Transverse colon (tissue), 4 donors: Measurements from ENCODE around the gene TLE3. TPM values are rescaled to one million over a fixed set of nuclear protein-coding genes. Genes with fewer than 3 reads are reported as not detected.

ENCODE experiments used
- DNase-seq: peaks from one replicate; pipeline ENCODE4 v3.0.0-alpha.2; 2019
- H3K27ac ChIP-seq, 4 donors: fragments of 200-600 bp; sonication (generic); 2 replicates each; pipeline ENCODE4 v1.5.1; 2016 to 2018; ENCODE audit warnings: inconsistent platforms in 4 of 4
- H3K27me3 ChIP-seq: fragments of 200-600 bp; sonication (generic); 2 replicates; pipeline ENCODE4 v1.5.1; 2017; ENCODE audit warnings: inconsistent platforms
- H3K36me3 ChIP-seq, 4 donors: fragments of 200-600 bp; sonication (generic); 2 replicates each; pipeline ENCODE4 v1.5.1; 2017 to 2019; ENCODE audit warnings: inconsistent platforms in 4 of 4
- H3K4me1 ChIP-seq, 4 donors: fragments of 200-600 bp; sonication (generic); 2 replicates each; pipeline ENCODE4 v1.5.1; 2017 to 2020; ENCODE audit warnings: inconsistent platforms in 4 of 4
- H3K4me3 ChIP-seq, 4 donors: fragments of 200-600 bp; sonication (generic); 1 replicate in 1 of 4; 2 replicates in 3 of 4; pipeline versions ENCODE4 v1.5.1 to v1.6.1; 2017 to 2019; ENCODE audit warnings: inconsistent platforms in 4 of 4
- H3K9me3 ChIP-seq, 2 donors: fragments of 200-600 bp; sonication (generic); 2 replicates each; pipeline ENCODE4 v1.5.1; 2017 to 2019; ENCODE audit warnings: inconsistent platforms in 2 of 2
- EP300 ChIP-seq: sonication (generic); formaldehyde crosslinking; IDR thresholded peaks from one replicate; pipeline ENCODE4 v1.6.1; 2017; ENCODE audit warnings: antibody characterized with exemption, low read depth
- POLR2A ChIP-seq: fragments of 450-650 bp; IDR thresholded peaks from one replicate; pipeline ENCODE4 v1.6.1; 2016; ENCODE audit warnings: antibody characterized with exemption, mild to moderate bottlenecking, moderate library complexity
- POLR2AphosphoS5 ChIP-seq, 3 donors: sonication (generic); formaldehyde crosslinking; IDR thresholded peaks; one replicate each; pipeline ENCODE4 v1.6.1; 2016; ENCODE audit warnings: antibody characterized with exemption in 3 of 3
- WGBS, 2 donors: methylation state at CpG; one replicate each; pipeline ENCODE4 v1.1.5; 2018; ENCODE audit warnings: low coverage in 1 of 2; 5-methylcytosine and 5-hydroxymethylcytosine counted together
- in situ Hi-C, 4 donors: fragments of 200-750 bp; cut with MboI; loops; one replicate each; pipeline versions ENCODE4 v1.15.0 to v1.15.1; 2017; ENCODE audit warnings: low sequenced_read_pairs in 3 of 4, low pct_ligation_motif_present in 1 of 4, low pct_unique_long_range_greater_than_20kb in 1 of 4
- intact Hi-C: fragments of 100-400 bp; cut with DNase I; formaldehyde crosslinking; loops from one replicate; pipeline ENCODE4 v1.15.1; 2023; ENCODE audit warnings: low total_unique reads
- total RNA-seq, 4 donors: library from RNA; depleted of rRNA; stranded (reverse); fragments of >200 nt; gene quantifications; one replicate each; pipeline ENCODE4 v1.1.0, GENCODE V29; 2016
- TF ChIP-seq, protein P1 (sequence below), 5 experiments: fragments of 200-600 bp in 3 of 5; fragments of 450-650 bp in 2 of 5; sonication (generic) in 3 of 5; IDR thresholded peaks; 1 replicate in 2 of 5; 2 replicates in 3 of 5; pipeline ENCODE4 v1.5.1; 2016 to 2017; ENCODE audit warnings: antibody characterized with exemption in 5 of 5, inconsistent platforms in 3 of 5, mild to moderate bottlenecking in 2 of 5, moderate library complexity in 1 of 5

Gene TLE3
- total RNA-seq, 4 donors from 2014 or later: 49.8 to 223 (median 114) TPM

DNA sequence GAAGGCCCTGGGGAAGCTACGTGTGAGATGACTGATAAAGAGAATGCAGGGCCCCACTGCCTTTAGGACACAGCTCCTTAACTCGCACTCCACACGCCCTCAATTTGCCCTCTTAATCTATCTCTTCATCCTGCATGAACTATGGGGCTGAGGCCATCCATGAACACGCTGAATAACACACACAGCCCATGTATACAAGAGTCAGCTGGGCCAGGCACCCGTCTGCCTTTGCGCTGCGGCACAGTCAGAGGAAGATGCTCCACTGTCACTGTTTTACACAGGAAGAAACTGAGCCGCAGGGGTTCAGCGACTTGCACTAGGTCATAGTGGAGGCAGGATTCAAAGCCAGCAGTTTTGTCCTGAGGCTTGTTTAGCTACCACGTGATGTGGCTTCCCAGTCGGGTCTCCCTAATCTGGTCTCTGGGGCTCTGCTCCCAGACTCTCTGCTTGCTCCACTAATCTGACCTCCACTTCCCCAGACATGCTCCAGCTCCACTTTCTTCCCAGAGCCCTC, 43.9 kb downstream of the TLE3 start:
- peaks cover 0 to 86% (median 41%) of the 10 kb centered on the region in 4 donors for H3K36me3 ChIP-seq
- no peak for DNase-seq

DNA sequence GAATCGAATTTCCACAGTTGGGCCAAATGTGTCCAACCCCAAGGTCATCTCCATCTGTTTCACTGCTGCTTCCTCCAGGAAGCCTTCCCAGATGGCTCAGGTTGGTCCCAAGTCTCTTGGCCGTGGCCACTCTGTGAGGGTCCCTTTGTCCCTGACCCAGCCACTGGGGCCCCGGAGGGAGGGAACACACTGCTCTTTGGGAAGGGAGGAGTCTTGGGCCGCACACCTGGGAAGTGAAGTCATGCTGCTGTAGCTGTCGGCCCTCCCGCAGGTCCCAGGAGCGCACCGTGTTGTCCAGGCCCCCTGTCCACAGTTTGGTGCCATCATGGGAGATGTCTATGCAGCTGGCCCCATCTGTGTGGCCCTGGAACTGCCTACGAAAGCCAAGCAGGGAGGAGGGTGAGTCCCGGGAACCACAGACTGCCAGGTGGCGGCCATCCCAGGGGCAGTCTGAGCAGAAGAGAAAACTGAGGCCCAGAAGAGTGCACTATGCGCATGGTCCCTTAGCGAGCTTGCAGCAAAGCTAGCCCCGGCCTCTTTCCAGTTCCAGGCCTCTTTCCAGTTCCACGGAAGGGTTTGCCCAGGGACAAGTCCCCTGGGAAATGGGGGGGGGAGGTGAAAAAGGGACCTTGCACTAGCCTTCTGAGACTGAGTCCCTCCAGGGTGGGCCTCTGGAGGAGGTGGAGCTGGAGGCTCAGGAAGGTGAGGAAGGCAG, 44.6 kb downstream of the TLE3 start:
- TF ChIP-seq EP300 (no peak), POLR2A (no peak), POLR2AphosphoS5 (IDR thresholded peaks at IDR 0.05) (no peak)
- TF ChIP-seq, protein P1, sequence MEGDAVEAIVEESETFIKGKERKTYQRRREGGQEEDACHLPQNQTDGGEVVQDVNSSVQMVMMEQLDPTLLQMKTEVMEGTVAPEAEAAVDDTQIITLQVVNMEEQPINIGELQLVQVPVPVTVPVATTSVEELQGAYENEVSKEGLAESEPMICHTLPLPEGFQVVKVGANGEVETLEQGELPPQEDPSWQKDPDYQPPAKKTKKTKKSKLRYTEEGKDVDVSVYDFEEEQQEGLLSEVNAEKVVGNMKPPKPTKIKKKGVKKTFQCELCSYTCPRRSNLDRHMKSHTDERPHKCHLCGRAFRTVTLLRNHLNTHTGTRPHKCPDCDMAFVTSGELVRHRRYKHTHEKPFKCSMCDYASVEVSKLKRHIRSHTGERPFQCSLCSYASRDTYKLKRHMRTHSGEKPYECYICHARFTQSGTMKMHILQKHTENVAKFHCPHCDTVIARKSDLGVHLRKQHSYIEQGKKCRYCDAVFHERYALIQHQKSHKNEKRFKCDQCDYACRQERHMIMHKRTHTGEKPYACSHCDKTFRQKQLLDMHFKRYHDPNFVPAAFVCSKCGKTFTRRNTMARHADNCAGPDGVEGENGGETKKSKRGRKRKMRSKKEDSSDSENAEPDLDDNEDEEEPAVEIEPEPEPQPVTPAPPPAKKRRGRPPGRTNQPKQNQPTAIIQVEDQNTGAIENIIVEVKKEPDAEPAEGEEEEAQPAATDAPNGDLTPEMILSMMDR (IDR thresholded peaks at IDR 0.05): no peak
- Histone ChIP-seq H3K4me3 (no peak overlapping the region), H3K4me1 (peaks cover 0 to 5% (median 0%) of the 10 kb centered on the region in 4 donors), H3K36me3 (peaks cover 0 to 80% (median 38%) of the 10 kb centered on the region in 4 donors), H3K27ac (no peak overlapping the region), H3K9me3 (no peaks in the 10 kb centered on the region), H3K27me3 (no peaks in the 10 kb centered on the region)
- intact Hi-C loops (no loop called here), in situ Hi-C loops (no loop called here)
- no peak for DNase-seq
- WGBS, 2 donors: 84 to 100% methylated on average over 2 to 15 of the region's 15 CpGs

More for the DNA sequence above, 43.9 kb downstream of the TLE3 start:
- Histone ChIP-seq H3K27me3 (no peaks in the 10 kb centered on the region), H3K9me3 (no peaks in the 10 kb centered on the region), H3K27ac (no peak overlapping the region), H3K4me1 (no peaks in the 10 kb centered on the region), H3K4me3 (no peak overlapping the region)
- intact Hi-C loops (no loop called here), in situ Hi-C loops (no loop called here)
- 88 to 92% methylated on average over 4 to 11 of the region's 11 CpGs for WGBS, 2 donors
- TF ChIP-seq, protein P1 (IDR thresholded peaks at IDR 0.05): no peak
- TF ChIP-seq EP300: no peak
- TF ChIP-seq POLR2AphosphoS5 (IDR thresholded peaks at IDR 0.05): no peak
- no peak for TF ChIP-seq POLR2A

DNA sequence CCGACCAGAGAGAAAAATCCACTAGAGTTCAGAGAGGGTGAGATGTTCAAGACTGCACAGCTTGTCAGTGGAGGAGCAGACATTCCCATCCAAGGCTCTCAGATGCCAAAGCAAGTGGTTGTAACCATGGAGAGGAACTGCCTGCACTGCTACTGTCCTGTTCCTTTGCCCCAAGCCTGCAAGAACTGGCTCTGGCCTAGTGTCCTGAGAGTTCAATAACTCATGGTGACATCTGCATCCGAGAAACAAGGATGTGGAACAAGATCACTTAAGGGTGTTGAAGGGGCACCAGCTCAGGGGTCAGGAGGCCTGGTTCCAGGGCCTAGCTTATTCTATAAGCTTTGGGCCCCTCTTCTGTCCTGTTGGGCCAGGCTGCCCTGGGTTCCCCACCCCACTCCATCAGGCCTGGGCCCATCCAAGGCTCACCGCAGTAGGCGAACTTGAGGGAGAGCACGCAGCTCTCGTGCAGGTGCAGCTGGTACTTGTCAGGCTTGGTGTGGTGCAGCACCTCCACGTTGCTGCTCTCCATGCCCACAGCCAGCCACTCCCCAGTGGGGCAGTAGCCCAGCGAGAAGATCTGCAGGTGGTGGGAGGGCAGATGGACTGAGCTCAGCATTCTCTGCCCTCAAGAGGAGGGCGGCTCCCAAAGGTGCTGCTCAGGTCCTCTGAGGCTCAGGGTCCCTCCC, 45.6 kb downstream of the TLE3 start:
- DNase-seq: no peak
- H3K4me1 ChIP-seq: peaks cover 0 to 10% (median 2%) of the 10 kb centered on the region in 4 donors
- peaks cover 0 to 69% (median 33%) of the 10 kb centered on the region in 4 donors for H3K36me3 ChIP-seq
- in situ Hi-C loops: no loop called here
- no peak overlapping the region for H3K4me3 ChIP-seq
- no peak for TF ChIP-seq POLR2A
- TF ChIP-seq, protein P1 (IDR thresholded peaks at IDR 0.05): no peak
- no peak for TF ChIP-seq EP300
- no peak for TF ChIP-seq POLR2AphosphoS5 (IDR thresholded peaks at IDR 0.05)
- H3K27me3 ChIP-seq: no peaks in the 10 kb centered on the region
- no peak overlapping the region for H3K27ac ChIP-seq
- no peaks in the 10 kb centered on the region for H3K9me3 ChIP-seq
- intact Hi-C loops: no loop called here
- 40 to 87% methylated on average over 1 to 9 of the region's 9 CpGs for WGBS, 2 donors

DNA sequence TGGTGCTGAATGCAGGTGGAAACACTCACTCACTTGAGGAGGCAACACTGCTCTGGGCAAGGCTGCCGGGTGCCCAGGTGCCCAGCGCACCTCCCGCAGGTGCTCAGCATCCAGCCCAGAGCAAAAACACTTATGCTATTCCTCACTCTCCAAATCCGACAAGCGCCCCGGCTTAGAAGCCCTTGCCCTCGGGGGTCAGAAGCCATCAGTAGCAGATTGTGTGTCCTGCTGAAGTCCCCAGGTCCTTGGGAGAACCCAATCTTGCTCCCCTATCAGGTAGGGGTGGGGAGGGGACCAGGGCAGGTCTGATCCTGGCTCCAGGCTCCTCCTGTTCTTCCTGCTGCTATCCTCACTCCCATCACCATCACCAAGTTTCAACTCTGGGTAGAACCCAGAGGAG, 46.7 kb downstream of the TLE3 start:
- 92% methylated on average over 7 of the region's 7 CpGs; no CpG with 5 or more reads in 1 of the 2 donors for WGBS, 2 donors
- no peak for DNase-seq
- H3K9me3 ChIP-seq: no peaks in the 10 kb centered on the region
- H3K4me1 ChIP-seq: peaks cover 0 to 10% (median 2%) of the 10 kb centered on the region in 4 donors
- no peaks in the 10 kb centered on the region for H3K27me3 ChIP-seq
- in situ Hi-C loops (no loop called here), intact Hi-C loops (no loop called here)
- no peak overlapping the region for H3K27ac ChIP-seq
- no peak for TF ChIP-seq EP300
- TF ChIP-seq POLR2A: no peak
- TF ChIP-seq, protein P1 (IDR thresholded peaks at IDR 0.05): no peak
- no peak for TF ChIP-seq POLR2AphosphoS5 (IDR thresholded peaks at IDR 0.05)
- H3K4me3 ChIP-seq: no peak overlapping the region
- H3K36me3 ChIP-seq: peaks cover 0 to 58% (median 27%) of the 10 kb centered on the region in 4 donors
